SJSA1 (cell line): ENCODE measurements around the gene BOLA3. TPM values are rescaled to one million over a fixed set of nuclear protein-coding genes. Genes with fewer than 3 reads are reported as not detected.

ENCODE experiments used
- DNase-seq, 2 experiments: peaks; one replicate each; pipeline ENCODE4 v3.0.0-alpha.2; 2015 to 2020; ENCODE audit warnings: low spot score in 2 of 2, low read depth in 1 of 2
- H3K27ac ChIP-seq: fragments of 250-450 bp; sonication (Bioruptor Pico); 2 replicates; pipeline ENCODE4 v1.5.1; 2020; ENCODE audit warnings: mild to moderate bottlenecking, moderate library complexity
- H3K27me3 ChIP-seq: fragments of 250-450 bp; sonication (Bioruptor Pico); replicated peaks from 2 replicates; pipeline ENCODE4 v1.5.1; 2020; ENCODE audit warnings: mild to moderate bottlenecking, moderate library complexity
- H3K36me3 ChIP-seq: fragments of 250-450 bp; sonication (Bioruptor Pico); 2 replicates; pipeline ENCODE4 v1.5.1; 2020; ENCODE audit warnings: mild to moderate bottlenecking
- H3K4me1 ChIP-seq: fragments of 250-450 bp; sonication (Bioruptor Pico); replicated peaks from 2 replicates; pipeline ENCODE4 v1.6.1; 2021; ENCODE audit warnings: mild to moderate bottlenecking
- H3K4me3 ChIP-seq: fragments of 250-450 bp; sonication (Bioruptor Pico); 2 replicates; pipeline ENCODE4 v1.5.1; 2020; ENCODE audit warnings: mild to moderate bottlenecking
- H3K9me3 ChIP-seq: fragments of 250-450 bp; sonication (Bioruptor Pico); replicated peaks from 2 replicates; pipeline ENCODE4 v1.5.1; 2020; ENCODE audit warnings: mild to moderate bottlenecking
- total RNA-seq: library from RNA; depleted of rRNA; stranded (reverse); fragments of >200 nt; shearing (Covaris generic); gene quantifications from 2 replicates; pipeline ENCODE4 v1.2.3, GENCODE V29; 2014

Gene BOLA3
- total RNA-seq, 1 experiment from 2014 or later: 179 TPM

DNA sequence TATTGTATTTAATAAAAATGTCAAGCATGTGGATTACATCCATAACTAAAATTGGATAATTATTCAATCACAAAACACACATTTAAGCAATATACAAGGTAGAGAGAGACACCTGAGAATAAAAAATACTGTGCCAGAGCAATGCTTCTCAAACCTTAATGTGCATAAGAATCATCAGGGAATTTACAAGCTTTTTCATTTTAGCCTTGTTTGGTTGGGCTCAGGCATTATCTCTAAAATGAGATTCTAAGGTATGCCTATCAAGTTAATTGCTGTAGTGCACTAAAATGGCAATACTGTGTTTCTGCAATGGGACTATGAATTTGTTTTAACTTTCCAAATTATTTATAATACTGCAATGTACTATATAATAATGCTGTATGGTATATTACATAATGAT is 30.0 kb upstream of the BOLA3 start:
- Histone ChIP-seq H3K36me3 (peaks cover 18% of the 10 kb centered on the region), H3K27ac (no peak overlapping the region), H3K27me3 (no peaks in the 10 kb centered on the region), H3K4me1 (peaks cover 5% of the 10 kb centered on the region; the same call in 1 of the 2 replicates), H3K4me3 (peak overlapping the region; percentile 86), H3K9me3 (no peaks in the 10 kb centered on the region)
- no peak for DNase-seq

DNA sequence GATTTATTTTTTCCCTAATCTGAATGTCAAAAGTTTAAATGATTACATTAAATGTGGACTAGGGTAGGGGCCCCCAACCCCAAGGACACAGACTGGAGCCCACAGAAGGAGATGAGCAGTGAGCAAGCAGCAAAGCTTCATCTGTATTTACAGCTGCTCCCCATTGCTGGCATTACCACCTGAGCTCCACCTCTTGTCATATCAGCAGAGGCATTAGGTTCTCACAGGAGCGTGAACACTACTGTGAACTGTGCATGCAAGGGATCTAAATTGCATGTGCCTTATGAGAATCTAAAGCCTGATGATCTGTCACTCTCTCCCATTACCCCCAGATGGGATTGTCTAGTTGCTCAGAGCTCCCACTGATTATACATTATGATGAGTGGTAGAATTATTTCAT is 27.2 kb upstream of the BOLA3 start:
- no peaks in the 10 kb centered on the region for H3K9me3 ChIP-seq
- peak in 1 of 2 experiments; percentile 8 for DNase-seq
- no peaks in the 10 kb centered on the region for H3K27me3 ChIP-seq
- H3K4me3 ChIP-seq: no peak overlapping the region
- H3K4me1 ChIP-seq: peaks cover 5% of the 10 kb centered on the region; the same call in 1 of the 2 replicates
- H3K27ac ChIP-seq: no peak overlapping the region
- H3K36me3 ChIP-seq: peaks cover 46% of the 10 kb centered on the region

DNA sequence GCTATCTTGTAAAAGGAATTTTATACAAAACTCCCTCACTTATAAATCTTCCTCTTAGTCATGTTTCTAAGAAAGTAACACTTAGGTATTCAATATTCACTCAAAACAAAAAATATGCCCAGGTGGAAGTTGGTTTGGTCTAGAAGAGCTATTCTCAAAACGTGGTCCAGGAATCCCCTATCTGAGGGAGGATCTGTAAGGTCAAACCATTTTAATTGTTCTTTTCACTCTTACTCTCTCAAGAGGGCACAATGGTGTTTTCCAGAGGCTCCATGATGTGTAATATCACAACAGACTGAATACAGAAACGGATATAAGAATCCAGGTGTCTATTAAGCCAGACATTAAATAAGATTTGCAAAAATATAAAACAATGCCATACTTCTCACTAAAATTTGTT is 21.0 kb upstream of the BOLA3 start:
- H3K27ac ChIP-seq: no peak overlapping the region
- H3K4me1 ChIP-seq: no peaks in the 10 kb centered on the region
- H3K4me3 ChIP-seq: no peak overlapping the region
- DNase-seq: no peak
- H3K27me3 ChIP-seq: no peaks in the 10 kb centered on the region
- H3K36me3 ChIP-seq: peaks cover 91% of the 10 kb centered on the region
- no peaks in the 10 kb centered on the region for H3K9me3 ChIP-seq

DNA sequence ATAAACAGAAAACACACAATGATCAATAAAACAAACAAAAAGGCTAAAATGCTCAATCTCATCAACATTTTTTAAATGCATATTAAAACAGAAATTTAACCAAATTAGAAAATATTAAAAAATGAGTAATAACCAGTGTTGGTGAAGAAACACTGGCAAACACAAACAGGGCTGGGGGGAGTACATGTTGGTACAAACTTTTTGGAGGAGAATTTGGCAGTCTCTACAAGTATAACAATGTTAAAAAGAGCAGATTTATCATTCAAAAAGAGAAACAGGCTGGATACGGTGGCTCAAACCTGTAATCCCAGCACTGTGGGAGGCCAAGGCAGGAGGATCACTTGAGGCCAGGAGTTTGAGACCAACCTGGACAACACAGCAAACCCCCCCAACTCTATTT is 17.0 kb upstream of the BOLA3 start:
- H3K27ac ChIP-seq: no peak overlapping the region
- H3K27me3 ChIP-seq: no peaks in the 10 kb centered on the region
- DNase-seq: no peak
- H3K9me3 ChIP-seq: no peaks in the 10 kb centered on the region
- no peaks in the 10 kb centered on the region for H3K4me1 ChIP-seq
- no peak overlapping the region for H3K4me3 ChIP-seq
- H3K36me3 ChIP-seq: peaks cover 98% of the 10 kb centered on the region

DNA sequence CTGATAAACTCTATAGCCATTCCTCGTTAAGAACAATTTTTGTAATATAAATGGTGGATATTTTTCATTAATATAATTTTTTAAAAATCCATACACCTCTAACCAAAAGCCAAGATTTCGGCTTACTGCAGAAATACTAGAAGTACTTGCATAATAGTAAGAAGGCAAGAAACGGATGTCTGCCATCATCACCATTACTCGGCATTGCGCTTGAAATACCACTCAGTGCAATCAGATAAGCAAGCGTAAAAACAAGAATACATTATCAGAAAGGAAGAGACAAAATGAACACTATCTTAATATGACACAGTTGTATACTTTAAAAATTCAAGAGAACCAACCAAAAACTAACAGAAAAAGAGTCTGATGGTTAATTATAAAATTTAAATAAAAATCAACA is 15.2 kb upstream of the BOLA3 start:
- Histone ChIP-seq H3K36me3 (peaks cover 100% of the 10 kb centered on the region), H3K4me1 (no peaks in the 10 kb centered on the region), H3K9me3 (no peaks in the 10 kb centered on the region), H3K27me3 (no peaks in the 10 kb centered on the region), H3K4me3 (no peak overlapping the region), H3K27ac (no peak overlapping the region)
- no peak for DNase-seq

GRCh38 chr2:74155830-74156229 is 8.1 kb upstream of the BOLA3 start:
- Histone ChIP-seq H3K4me3 (no peak overlapping the region), H3K27ac (no peak overlapping the region), H3K9me3 (no peaks in the 10 kb centered on the region), H3K27me3 (no peaks in the 10 kb centered on the region), H3K36me3 (peaks cover 86% of the 10 kb centered on the region), H3K4me1 (no peaks in the 10 kb centered on the region)
- no peak for DNase-seq

GRCh38 chr2:74152954-74153353 is 5.2 kb upstream of the BOLA3 start:
- Histone ChIP-seq H3K4me3 (no peak overlapping the region), H3K4me1 (peaks cover 7% of the 10 kb centered on the region), H3K27me3 (no peaks in the 10 kb centered on the region), H3K9me3 (no peaks in the 10 kb centered on the region), H3K36me3 (peaks cover 61% of the 10 kb centered on the region), H3K27ac (no peak overlapping the region)
- DNase-seq: no peak

GRCh38 chr2:74149570-74150319 is 2.0 kb upstream of the BOLA3 start:
- DNase-seq: no peak

DNA sequence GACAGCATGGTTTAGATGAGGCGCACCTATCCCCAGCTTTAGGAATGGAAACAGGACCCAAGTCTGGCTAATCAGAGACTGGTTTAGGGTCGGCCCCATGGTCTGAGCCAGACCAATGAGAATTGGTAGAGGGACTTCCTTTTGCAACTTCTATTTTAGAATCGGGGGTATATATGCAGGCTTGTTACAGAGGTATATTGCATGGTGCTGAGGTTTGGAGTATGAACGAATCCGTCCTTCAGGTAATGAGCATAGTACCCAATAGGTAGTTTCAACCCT is 1.5 kb upstream of the BOLA3 start:
- no peak overlapping the region for H3K27ac ChIP-seq
- H3K27me3 ChIP-seq: no peaks in the 10 kb centered on the region
- H3K4me3 ChIP-seq: no peak overlapping the region
- DNase-seq: no peak
- peaks cover 19% of the 10 kb centered on the region for H3K4me1 ChIP-seq
- no peaks in the 10 kb centered on the region for H3K9me3 ChIP-seq
- H3K36me3 ChIP-seq: peaks cover 51% of the 10 kb centered on the region

More at GRCh38 chr2:74149570-74150319, 2.0 kb upstream of the BOLA3 start:
- Histone ChIP-seq H3K27ac (no peak overlapping the region), H3K9me3 (no peaks in the 10 kb centered on the region), H3K4me1 (peaks cover 19% of the 10 kb centered on the region), H3K36me3 (peaks cover 51% of the 10 kb centered on the region), H3K27me3 (no peaks in the 10 kb centered on the region), H3K4me3 (no peak overlapping the region)

GRCh38 chr2:74148457-74149246 is 940 bp upstream of the BOLA3 start:
- no peak for DNase-seq
- Histone ChIP-seq H3K36me3 (peaks cover 52% of the 10 kb centered on the region), H3K4me3 (peak overlapping the region; percentile 94), H3K4me1 (peaks cover 19% of the 10 kb centered on the region), H3K9me3 (no peaks in the 10 kb centered on the region), H3K27me3 (no peaks in the 10 kb centered on the region), H3K27ac (no peak overlapping the region)

- Histone ChIP-seq H3K4me3 (peak overlapping the region; percentile 94), H3K27ac (peak overlapping the region; percentile 59), H3K27me3 (no peaks in the 10 kb centered on the region), H3K36me3 (peaks cover 42% of the 10 kb centered on the region), H3K9me3 (0 out of 2 replicates have a peak, but pooled peaks cover under 1% of the 10 kb centered on the region), H3K4me1 (peaks cover 19% of the 10 kb centered on the region)
- DNase-seq: peak in 1 of 2 experiments; percentile 38
These were observed 584 bp downstream of the BOLA3 start for GRCh38 chr2:74146929-74147726.

- peaks cover 12% of the 10 kb centered on the region for H3K4me1 ChIP-seq
These were observed 5.4 kb downstream of the BOLA3 start for GRCh38 chr2:74142340-74142739.

GRCh38 chr2:74138600-74139323 is 8.9 kb downstream of the BOLA3 start:
- Histone ChIP-seq H3K4me3 (no peak overlapping the region), H3K4me1 (no peaks in the 10 kb centered on the region), H3K36me3 (peaks cover 24% of the 10 kb centered on the region), H3K27ac (no peak overlapping the region), H3K27me3 (no peaks in the 10 kb centered on the region), H3K9me3 (0 out of 2 replicates have a peak, but pooled peaks cover 3% of the 10 kb centered on the region)
- peak in 1 of 2 experiments; percentile 43 for DNase-seq

More at GRCh38 chr2:74142340-74142739, 5.4 kb downstream of the BOLA3 start:
- no peak for DNase-seq
- Histone ChIP-seq H3K4me3 (no peak overlapping the region), H3K9me3 (0 out of 2 replicates have a peak, but pooled peaks cover 3% of the 10 kb centered on the region), H3K27ac (no peak overlapping the region), H3K36me3 (peaks cover 30% of the 10 kb centered on the region), H3K27me3 (no peaks in the 10 kb centered on the region)
